PC-3 (cell line): ENCODE measurements around the gene MSH4.
"Not testable (repeated sequence)": the region's sequence is repeated elsewhere in the genome, so short reads cannot be mapped to it uniquely, and the experiment has no call there.

Experiments used
- CTCF ChIP-seq: fragments of 300-600 bp; sonication (generic); conservative IDR thresholded peaks from 2 replicates; pipeline ENCODE4 v1.5.1; 2017; ENCODE audit warnings: antibody characterized with exemption, low read depth, mild to moderate bottlenecking, low read length
- EZH2 ChIP-seq: fragments of 300-600 bp; sonication (generic); IDR thresholded peaks from one replicate; pipeline ENCODE4 v1.6.1; 2017; ENCODE audit warnings: antibody characterized with exemption, mild to moderate bottlenecking, low read length; ENCODE audit not compliant: unreplicated experiment

DNA sequence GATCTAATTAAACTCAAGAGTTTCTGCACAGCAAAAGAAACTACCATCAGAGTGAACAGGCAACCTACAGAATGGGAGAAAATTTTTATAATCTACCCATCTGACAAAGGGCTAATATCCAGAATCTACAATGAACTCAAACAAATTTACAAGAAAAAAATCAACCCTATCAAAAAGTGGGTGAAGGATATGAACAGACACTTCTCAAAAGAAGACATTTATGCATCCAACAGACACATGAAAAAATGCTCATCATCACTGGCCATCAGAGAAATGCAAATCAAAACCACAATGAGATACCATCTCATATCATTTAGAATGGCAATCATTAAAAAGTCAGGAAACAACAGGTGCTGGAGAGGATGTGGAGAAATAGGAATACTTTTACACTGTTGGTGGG is 39.5 kb upstream of the MSH4 start:
- not testable (repeated sequence) for TF ChIP-seq CTCF, EZH2
